K562 (cell line): ENCODE measurements around the gene REM2. TPM values are rescaled to one million over a fixed set of nuclear protein-coding genes. Genes with fewer than 3 reads are reported as not detected.

Source experiments
- ARHGAP35 ChIP-seq: fragments of 450-650 bp; IDR thresholded peaks from 2 replicates; pipeline ENCODE4 v1.6.1; 2018; ENCODE audit not compliant: partially characterized antibody
- EHMT2 ChIP-seq: fragments of 450-650 bp; IDR thresholded peaks from 2 replicates; pipeline ENCODE4 v1.6.1; 2018; ENCODE audit warnings: antibody characterized with exemption
- EZH2 ChIP-seq: IDR thresholded peaks from 2 replicates; pipeline ENCODE4 v1.6.1; 2012; ENCODE audit warnings: low read depth, mild to moderate bottlenecking, inconsistent platforms, low read length, borderline replicate concordance
- HCFC1 ChIP-seq: IDR thresholded peaks from 2 replicates; pipeline ENCODE4 v1.6.1; 2012; ENCODE audit warnings: low read depth, low read length, improper control_type of control experiment
- HSF4 ChIP-seq: fragments of 250-450 bp; sonication (Bioruptor Pico); IDR thresholded peaks from 2 replicates; pipeline ENCODE4 v2.1.2; 2022; ENCODE audit warnings: mild to moderate bottlenecking, moderate library complexity, borderline replicate concordance
- JUND ChIP-seq, 2 experiments: IDR thresholded peaks; 2 replicates in 1 of 2; 3 replicates in 1 of 2; pipeline ENCODE4 v1.6.1; 2011; ENCODE audit warnings: borderline replicate concordance in 2 of 2, low read depth in 2 of 2, low read length in 2 of 2, improper control_type of control experiment in 1 of 2, missing biosample characterization in 1 of 2, missing genetic modification characterization in 1 of 2, missing genetic modification reagents in 1 of 2
- NR4A1 ChIP-seq, 2 experiments: fragments of 250-450 bp in 1 of 2; fragments of 450-650 bp in 1 of 2; sonication (Bioruptor Pico) in 1 of 2; IDR thresholded peaks; 2 replicates each; pipeline versions ENCODE4 v1.4.0 to v1.6.1; 2016 to 2020; ENCODE audit warnings: mild to moderate bottlenecking in 2 of 2, missing compliant biosample characterization in 1 of 2, missing genetic modification characterization in 1 of 2, moderate library complexity in 1 of 2
- POLR2A ChIP-seq: fragments of 450-650 bp; conservative IDR thresholded peaks from 2 replicates; pipeline ENCODE4 v1.6.1; 2016
- POLR2AphosphoS2 ChIP-seq: IDR thresholded peaks from 2 replicates; pipeline ENCODE4 v1.6.1; 2012; ENCODE audit warnings: low read length, improper control_type of control experiment
- POLR3A ChIP-seq: IDR thresholded peaks from 2 replicates; pipeline ENCODE4 v1.6.1; 2011; ENCODE audit warnings: borderline replicate concordance, mild to moderate bottlenecking, moderate library complexity; ENCODE audit not compliant: insufficient read length, insufficient read depth; ENCODE audit errors: extremely low read depth
- ZKSCAN3 ChIP-seq: fragments of 250-450 bp; sonication (Bioruptor Pico); IDR thresholded peaks from 2 replicates; pipeline ENCODE4 v1.4.0; 2020
- ZNF143 ChIP-seq: sonication (generic); formaldehyde crosslinking; IDR thresholded peaks from 2 replicates; pipeline ENCODE4 v1.9.0; 2022; ENCODE audit warnings: mild to moderate bottlenecking, missing genetic modification reagents
- ZNF3 ChIP-seq: fragments of 250-450 bp; sonication (Bioruptor Pico); IDR thresholded peaks from 2 replicates; pipeline ENCODE4 v1.5.0; 2021; ENCODE audit warnings: mild to moderate bottlenecking, moderate library complexity
- ZNF347 ChIP-seq: fragments of 450-650 bp; formaldehyde crosslinking; IDR thresholded peaks from 2 replicates; pipeline ENCODE4 v1.4.0; 2020; ENCODE audit warnings: low read depth, mild to moderate bottlenecking, moderate library complexity
- ZNF41 ChIP-seq: fragments of 250-450 bp; sonication (Bioruptor Pico); conservative IDR thresholded peaks from 2 replicates; pipeline ENCODE4 v1.4.0; 2020; ENCODE audit warnings: mild to moderate bottlenecking
- ZNF431 ChIP-seq: sonication (generic); formaldehyde crosslinking; IDR thresholded peaks from 2 replicates; pipeline ENCODE4 v1.8.0; 2022; ENCODE audit warnings: mild to moderate bottlenecking, missing genetic modification reagents
- ZNF584 ChIP-seq: fragments of 200-800 bp; sonication (Bioruptor generic); IDR thresholded peaks from 2 replicates; pipeline ENCODE4 v1.6.1; 2016; ENCODE audit warnings: low read depth, mild to moderate bottlenecking, missing genetic modification characterization, missing compliant biosample characterization
- ZNF707 ChIP-seq: fragments of 250-450 bp; sonication (Bioruptor Pico); conservative IDR thresholded peaks from 2 replicates; pipeline ENCODE4 v1.8.0; 2022; ENCODE audit warnings: inconsistent platforms, mild to moderate bottlenecking, moderate library complexity
- polyA plus RNA-seq, 8 experiments: library from polyadenylated mRNA; depleted of rRNA in 4 of 8; stranded (reverse) in 5 of 8; unstranded in 3 of 8; fragments of >200 nt; fragmentation: Nextera tagmentation in 2 of 8; fragmentation: Illumina TruSeq in 1 of 8; extraction: Ambion mirVana in 2 of 8; extraction: Trizol in 1 of 8; gene quantifications; 2 replicates each; pipeline versions ENCODE4 v1.2.1 to v1.2.3, GENCODE V29; 2011 to 2014; ENCODE audit warnings: inconsistent platforms in 1 of 8, missing spikeins in 1 of 8
- total RNA-seq, 7 experiments: library from RNA; depleted of rRNA in 6 of 7; stranded (reverse); fragments of >200 nt in 6 of 7; fragmentation: Illumina TruSeq in 2 of 7; extraction: Trizol in 2 of 7; gene quantifications; 2 replicates each; pipeline versions ENCODE4 v1.2.1 to v1.2.3, GENCODE V29; 2011 to 2021; ENCODE audit warnings: low replicate concordance in 1 of 7
- TF ChIP-seq, protein P1 (sequence below): fragments of 150-350 bp; conservative IDR thresholded peaks from 2 replicates; pipeline ENCODE4 v1.6.1; 2014; ENCODE audit warnings: low read length
- TF ChIP-seq, protein P2 (sequence below): fragments of 450-650 bp; formaldehyde crosslinking; IDR thresholded peaks from 2 replicates; pipeline ENCODE4 v1.4.0; 2020; ENCODE audit warnings: mild to moderate bottlenecking, moderate library complexity
- TF ChIP-seq, protein P3 (sequence below): sonication (generic); formaldehyde crosslinking; IDR thresholded peaks from 2 replicates; pipeline ENCODE4 v1.8.1; 2022; ENCODE audit warnings: missing genetic modification reagents
- TF ChIP-seq, protein P4 (sequence below): IDR thresholded peaks from 3 replicates; pipeline ENCODE4 v1.6.1; 2011; ENCODE audit warnings: borderline replicate concordance, mild to moderate bottlenecking; ENCODE audit not compliant: insufficient read length, insufficient read depth

REM2 gene
- total and polyA plus RNA-seq, 9 of the 15 experiments (the other 6 are each of a cell fraction or from before 2014, with no cell fraction given), result 0.18 to 1.0 (median 0.38) TPM

DNA sequence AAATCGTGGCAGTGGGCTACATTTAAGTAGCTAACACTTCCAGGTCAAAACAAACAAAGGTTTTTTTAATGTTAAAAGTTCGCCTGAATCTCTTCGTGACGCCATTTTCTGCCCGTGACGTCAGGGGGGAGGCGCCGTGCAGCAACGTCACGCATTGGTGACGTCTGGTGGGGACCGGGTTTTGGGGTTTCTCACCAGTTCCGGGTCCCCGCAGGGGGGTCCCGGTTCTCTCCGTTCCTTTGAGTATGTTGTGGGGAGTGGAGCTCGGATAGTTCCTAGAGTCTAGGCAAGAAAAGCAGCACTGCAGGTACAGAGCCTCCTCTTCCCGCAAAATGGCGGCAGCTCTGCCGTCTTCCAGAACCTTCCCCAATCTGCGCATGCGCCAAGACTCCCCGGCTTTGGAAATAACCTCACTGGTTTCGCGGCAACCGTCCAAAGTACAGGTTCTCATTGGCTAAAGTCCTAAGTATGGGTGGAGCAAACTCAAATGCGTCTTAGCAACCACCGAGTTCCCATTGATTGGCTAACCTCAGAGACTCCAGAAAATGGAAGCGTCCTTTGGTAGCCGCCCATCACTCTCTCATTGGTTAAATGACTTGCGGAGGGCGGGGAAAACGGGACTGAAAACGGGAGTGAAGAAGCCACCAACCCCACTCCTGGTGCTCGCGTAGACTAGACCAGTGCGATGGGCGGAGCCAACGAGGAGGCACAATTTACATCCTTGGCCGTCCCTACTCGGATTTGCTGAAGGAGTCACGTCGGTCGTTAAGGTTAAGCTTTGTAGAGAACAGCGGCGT, 36.0 kb downstream of the REM2 start, which contains the start of gene RBM23 (continued):
- TF ChIP-seq, protein P1, sequence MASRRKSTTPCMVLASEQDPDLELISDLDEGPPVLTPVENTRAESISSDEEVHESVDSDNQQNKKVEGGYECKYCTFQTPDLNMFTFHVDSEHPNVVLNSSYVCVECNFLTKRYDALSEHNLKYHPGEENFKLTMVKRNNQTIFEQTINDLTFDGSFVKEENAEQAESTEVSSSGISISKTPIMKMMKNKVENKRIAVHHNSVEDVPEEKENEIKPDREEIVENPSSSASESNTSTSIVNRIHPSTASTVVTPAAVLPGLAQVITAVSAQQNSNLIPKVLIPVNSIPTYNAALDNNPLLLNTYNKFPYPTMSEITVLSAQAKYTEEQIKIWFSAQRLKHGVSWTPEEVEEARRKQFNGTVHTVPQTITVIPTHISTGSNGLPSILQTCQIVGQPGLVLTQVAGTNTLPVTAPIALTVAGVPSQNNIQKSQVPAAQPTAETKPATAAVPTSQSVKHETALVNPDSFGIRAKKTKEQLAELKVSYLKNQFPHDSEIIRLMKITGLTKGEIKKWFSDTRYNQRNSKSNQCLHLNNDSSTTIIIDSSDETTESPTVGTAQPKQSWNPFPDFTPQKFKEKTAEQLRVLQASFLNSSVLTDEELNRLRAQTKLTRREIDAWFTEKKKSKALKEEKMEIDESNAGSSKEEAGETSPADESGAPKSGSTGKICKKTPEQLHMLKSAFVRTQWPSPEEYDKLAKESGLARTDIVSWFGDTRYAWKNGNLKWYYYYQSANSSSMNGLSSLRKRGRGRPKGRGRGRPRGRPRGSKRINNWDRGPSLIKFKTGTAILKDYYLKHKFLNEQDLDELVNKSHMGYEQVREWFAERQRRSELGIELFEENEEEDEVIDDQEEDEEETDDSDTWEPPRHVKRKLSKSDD, result peak; percentile 90
- 0 out of 2 replicates have a peak, but pooled peaks have one; percentile 18 for TF ChIP-seq HSF4 (CRISPR knock-in tag)
- TF ChIP-seq ZNF347 (CRISPR knock-in tag), result no peak
- TF ChIP-seq, protein P2, sequence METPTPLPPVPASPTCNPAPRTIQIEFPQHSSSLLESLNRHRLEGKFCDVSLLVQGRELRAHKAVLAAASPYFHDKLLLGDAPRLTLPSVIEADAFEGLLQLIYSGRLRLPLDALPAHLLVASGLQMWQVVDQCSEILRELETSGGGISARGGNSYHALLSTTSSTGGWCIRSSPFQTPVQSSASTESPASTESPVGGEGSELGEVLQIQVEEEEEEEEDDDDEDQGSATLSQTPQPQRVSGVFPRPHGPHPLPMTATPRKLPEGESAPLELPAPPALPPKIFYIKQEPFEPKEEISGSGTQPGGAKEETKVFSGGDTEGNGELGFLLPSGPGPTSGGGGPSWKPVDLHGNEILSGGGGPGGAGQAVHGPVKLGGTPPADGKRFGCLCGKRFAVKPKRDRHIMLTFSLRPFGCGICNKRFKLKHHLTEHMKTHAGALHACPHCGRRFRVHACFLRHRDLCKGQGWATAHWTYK, result no peak; the same call in 1 of the 2 replicates
- TF ChIP-seq JUND (IDR thresholded peaks at IDR 0.05; ENCODE audit: borderline replicate concordance, low read depth, low read length), result peak; percentile 66
- TF ChIP-seq JUND (tag; IDR thresholded peaks at IDR 0.05; ENCODE audit: borderline replicate concordance, low read depth, low read length), result no peak; the same call in 2 of the 3 replicates
- TF ChIP-seq, protein P3, sequence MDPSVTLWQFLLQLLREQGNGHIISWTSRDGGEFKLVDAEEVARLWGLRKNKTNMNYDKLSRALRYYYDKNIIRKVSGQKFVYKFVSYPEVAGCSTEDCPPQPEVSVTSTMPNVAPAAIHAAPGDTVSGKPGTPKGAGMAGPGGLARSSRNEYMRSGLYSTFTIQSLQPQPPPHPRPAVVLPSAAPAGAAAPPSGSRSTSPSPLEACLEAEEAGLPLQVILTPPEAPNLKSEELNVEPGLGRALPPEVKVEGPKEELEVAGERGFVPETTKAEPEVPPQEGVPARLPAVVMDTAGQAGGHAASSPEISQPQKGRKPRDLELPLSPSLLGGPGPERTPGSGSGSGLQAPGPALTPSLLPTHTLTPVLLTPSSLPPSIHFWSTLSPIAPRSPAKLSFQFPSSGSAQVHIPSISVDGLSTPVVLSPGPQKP (CRISPR knock-in tag), result no peak
- TF ChIP-seq ZKSCAN3, result no peak
- TF ChIP-seq, protein P4, sequence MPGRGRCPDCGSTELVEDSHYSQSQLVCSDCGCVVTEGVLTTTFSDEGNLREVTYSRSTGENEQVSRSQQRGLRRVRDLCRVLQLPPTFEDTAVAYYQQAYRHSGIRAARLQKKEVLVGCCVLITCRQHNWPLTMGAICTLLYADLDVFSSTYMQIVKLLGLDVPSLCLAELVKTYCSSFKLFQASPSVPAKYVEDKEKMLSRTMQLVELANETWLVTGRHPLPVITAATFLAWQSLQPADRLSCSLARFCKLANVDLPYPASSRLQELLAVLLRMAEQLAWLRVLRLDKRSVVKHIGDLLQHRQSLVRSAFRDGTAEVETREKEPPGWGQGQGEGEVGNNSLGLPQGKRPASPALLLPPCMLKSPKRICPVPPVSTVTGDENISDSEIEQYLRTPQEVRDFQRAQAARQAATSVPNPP, result no peak
- no peak for TF ChIP-seq POLR3A
- peak; percentile 92 for TF ChIP-seq POLR2A
- TF ChIP-seq ZNF584 (CRISPR knock-in tag), result no peak
- no peak for TF ChIP-seq ZNF3 (CRISPR knock-in tag)
- no peak for TF ChIP-seq EZH2
- peak; percentile 87 for TF ChIP-seq POLR2AphosphoS2
- TF ChIP-seq ARHGAP35, result no peak
- TF ChIP-seq ZNF143 (CRISPR knock-in tag), result no peak
- TF ChIP-seq NR4A1 (CRISPR knock-in tag; IDR thresholded peaks at IDR 0.05), result no peak
- TF ChIP-seq NR4A1 (tag; IDR thresholded peaks at IDR 0.05), result no peak
- peak; percentile 96 for TF ChIP-seq ZNF707
- TF ChIP-seq EHMT2, result no peak
- TF ChIP-seq ZNF41 (CRISPR knock-in tag), result no peak
- TF ChIP-seq ZNF431 (CRISPR knock-in tag), result no peak
- TF ChIP-seq HCFC1, result peak; percentile 37; the same call in 1 of the 2 replicates
